HG03039 (cell line): ENCODE results near the gene MTCH2.
"Not testable (repeated sequence)": the region's sequence is repeated elsewhere in the genome, so short reads cannot be mapped to it uniquely, and the experiment has no call there.

Source experiments
- ATAC-seq: cut with Tn5 transposase; IDR thresholded peaks from one replicate; pipeline ENCODE4 v1.9.1; 2021; ENCODE audit warnings: mild to moderate bottlenecking, moderate library complexity; ENCODE audit not compliant: unreplicated experiment

Gene MTCH2

DNA sequence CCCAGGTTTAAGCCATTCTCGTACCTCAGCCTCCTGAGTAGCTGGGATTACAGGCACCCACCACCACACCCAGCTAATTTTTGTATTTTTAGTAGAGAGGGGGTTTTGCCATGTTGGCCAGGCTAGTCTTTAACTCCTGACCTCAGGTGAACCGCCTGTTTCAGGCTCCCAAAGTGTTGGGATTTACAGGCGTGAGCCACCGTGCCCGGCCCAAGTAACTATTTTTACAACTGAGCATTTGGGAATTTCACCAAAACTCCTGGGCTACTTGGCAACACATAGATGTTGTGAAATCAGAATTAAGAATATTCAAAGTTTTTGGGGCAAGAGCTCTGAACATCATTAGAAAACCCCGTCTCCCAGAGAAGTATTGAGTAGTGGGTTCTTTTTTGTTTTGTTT lies 1.9 kb downstream of the MTCH2 start:
- not testable (repeated sequence) for ATAC-seq

DNA sequence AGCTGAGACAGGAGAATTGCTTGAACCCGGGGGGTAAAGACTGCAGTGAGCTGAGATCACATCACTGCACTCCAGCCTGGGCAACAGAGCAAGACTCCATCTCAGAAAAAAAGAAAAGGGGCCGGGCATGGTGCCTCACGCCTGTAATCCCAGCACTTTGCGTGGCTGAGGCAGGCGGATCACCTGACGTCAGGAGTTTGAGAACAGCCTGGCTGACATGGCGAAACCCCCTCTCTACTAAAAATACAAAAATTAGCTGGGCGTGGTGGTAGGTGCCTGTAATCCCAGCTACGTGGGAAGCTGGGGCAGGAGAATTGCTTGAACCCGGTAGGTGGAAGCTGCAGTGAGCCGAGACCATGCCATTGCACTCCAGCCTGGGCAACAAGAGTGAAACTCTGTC lies 6.0 kb downstream of the MTCH2 start:
- ATAC-seq, result not testable (repeated sequence)

DNA sequence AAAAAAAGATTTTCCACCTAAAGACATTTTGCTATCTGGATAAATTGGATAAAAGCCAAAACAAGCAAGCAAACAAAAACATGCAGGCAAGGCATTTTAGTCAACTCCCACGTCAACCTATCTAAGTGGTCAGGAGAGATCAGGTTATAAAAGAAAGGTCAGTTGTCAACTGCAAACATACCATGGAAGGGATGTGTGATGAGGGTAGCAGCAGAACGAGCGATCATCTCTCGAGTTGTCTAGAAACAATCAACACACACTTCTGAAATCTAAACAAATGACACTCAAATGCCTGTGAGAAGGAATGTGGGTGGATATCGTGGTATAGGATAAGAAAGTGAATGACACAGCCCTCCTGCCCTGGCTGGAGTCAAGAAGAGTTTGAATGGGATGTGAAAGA lies 10.9 kb downstream of the MTCH2 start:
- no peak for ATAC-seq

DNA sequence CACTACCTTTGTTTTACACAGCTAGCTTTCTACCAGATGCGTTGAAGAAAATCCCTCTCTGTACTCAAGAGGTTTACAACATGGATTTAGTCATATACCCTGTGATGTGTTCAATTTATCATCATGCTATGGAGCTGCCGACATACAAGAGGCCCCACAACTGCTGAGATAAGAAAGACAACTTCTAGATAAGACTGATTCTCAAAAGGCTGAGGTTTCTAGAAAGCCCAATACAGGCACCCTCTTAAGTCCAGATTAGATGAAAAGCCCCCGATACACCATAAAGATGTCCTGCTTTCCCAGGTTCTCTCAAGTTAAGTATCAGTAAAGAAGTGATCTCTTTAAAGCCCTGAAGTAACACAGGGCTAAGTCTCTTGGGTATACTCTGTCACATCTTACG lies 14.3 kb downstream of the MTCH2 start:
- ATAC-seq, result no peak

DNA sequence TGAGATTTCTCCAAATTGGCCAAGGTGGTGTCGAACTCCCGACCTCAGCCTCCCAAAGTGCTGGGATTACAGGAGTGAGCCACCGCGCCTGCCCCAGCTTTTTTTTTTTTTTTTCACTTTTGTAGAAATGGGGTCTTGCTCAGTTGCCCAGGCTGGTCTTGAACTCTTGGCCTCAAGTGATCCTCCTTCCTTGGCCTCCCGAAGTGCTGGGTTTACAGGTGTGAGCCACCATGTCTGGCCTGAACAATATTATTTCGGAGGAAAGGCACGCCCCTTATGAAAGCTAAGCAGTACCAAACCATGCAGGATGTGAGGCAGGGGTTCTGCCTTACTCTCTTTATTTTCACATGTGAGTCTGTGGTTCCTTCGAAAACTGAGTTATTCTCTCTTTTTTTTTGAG lies 16.1 kb downstream of the MTCH2 start:
- ATAC-seq, result no peak

DNA sequence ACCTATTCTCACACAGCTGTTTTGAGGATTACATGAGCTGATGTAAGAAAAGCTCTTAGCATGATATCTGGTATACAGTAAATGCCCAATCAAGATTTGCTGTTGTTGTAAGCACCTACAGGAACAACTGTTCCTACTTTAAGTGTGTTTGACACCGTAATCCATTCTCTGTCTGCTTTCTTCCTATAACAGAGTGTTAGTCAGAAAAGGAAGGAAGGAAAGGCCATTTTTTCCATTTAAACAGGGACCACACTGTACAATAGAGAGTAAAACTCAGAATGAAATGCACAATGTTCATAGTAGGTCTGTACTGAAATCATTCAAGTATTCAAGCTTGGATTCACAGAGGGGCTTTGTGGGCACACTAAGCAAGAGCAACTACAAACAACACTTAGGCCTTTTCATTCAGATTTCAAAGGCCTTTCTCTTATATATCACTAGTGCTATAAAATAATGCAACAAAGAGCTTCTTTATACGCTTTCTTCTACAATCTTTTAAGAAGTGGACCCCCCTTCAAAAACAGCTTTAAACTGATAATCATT lies 21.5 kb downstream of the MTCH2 start:
- no peak for ATAC-seq

DNA sequence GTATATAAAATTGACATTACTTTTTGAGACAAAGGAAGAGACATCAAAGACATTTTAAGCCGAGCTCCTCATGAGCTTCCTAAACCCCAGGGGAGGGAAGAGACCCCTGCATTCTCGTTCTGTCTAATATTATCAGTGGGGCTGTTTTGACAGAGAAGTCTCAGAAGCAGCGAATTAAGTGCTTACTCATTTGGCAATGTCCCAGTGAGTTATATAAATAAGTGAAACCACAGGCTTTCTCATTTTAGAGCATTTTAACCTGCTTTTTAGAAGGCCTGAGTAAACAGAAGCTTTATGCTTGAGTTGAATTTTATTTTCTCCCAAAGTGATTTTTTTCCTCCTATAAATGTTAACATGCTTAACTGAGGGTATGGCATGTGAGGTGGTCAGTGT lies 24.9 kb downstream of the MTCH2 start:
- no peak for ATAC-seq

DNA sequence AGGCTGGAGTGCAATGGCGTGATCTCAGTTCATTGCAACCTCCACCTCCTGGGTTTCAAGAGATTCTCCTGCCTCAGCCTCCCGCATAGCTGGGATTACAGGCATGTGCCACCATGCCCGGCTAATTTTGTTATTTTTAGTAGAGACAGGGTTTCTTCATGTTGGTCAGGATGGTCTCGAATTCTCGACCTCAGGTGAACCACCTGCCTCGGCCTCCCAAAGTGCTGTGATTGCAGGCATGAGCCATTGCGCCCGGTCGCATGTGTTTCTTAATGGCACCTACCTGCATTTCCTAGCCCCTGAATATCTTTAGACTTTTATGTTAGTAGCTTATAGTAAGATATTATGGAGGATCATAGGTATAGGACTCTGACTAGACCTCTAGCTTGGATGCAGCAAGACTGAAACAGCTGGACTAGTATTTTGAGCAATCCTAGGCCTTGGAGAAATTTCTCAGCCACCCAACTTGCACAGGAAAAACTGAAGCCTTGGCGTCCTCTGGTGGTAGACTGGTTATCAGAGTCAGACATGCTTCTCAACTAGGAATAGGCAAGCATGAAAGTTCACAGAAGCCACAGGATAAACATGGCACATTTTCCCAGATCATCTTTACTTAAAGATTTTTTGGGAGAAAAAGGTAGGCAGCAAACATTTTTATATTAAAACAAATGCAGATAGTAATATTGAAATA lies 25.5 kb downstream of the MTCH2 start:
- ATAC-seq, result no peak

DNA sequence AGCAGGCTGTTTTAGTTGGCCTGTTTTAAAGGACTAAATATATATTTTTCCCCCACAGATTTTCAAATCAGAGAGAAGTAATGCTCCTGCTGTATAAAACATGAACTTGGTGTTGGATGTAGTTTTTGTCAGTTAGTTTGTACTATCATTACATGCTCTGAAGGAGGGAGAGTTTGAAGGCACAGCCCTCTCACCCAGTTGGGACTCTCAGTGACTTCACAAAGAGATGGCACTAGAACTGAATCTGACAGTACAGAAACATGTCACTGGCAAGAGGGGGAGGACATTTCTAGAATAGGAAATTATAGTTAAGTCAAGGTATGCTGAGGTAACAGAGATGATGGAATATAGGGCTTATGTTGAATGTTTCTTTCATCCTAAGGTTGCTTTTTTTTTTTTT lies 27.1 kb downstream of the MTCH2 start:
- ATAC-seq, result no peak

DNA sequence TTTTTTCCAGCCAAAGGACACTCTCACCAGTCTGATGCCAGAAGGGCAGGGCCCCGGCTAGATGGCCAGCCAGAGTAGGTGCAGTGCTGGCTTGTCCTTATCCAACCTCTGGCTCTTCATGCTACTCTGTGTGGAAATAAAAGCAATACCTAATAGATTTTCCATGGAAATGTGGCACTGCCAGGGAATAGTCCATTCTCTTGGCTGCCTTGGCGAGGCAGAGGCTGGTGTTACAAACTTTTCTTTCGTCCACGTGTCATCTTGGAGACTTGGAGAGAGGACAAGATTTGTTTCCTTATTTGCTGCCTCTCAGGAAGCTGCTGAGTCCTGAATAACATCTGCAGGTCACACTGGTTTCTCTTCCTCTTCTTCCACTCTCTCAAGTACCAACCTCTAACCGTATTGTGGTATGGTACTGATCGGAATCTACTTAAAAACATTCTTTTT lies 31.0 kb downstream of the MTCH2 start:
- peak; percentile 61 for ATAC-seq

DNA sequence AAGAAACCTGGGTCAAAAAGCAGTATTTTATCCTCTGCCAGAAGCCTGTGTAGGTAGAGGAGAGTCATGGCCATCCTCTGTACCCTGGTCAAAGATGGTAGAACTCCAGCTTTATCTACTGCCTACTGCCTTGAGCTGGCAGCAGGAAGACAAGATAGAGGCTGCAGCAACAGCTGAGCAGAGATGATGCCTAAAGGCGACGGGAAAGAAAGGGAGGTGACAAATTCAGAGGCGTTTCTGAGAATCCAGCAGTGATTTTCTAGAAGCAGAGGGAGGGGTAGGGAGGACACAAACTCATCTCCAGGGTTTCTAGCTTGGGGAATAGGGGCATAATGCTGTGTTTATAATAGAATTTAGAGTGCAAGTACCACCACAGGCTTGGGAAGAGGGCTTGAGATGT lies 32.7 kb downstream of the MTCH2 start:
- ATAC-seq, result no peak

DNA sequence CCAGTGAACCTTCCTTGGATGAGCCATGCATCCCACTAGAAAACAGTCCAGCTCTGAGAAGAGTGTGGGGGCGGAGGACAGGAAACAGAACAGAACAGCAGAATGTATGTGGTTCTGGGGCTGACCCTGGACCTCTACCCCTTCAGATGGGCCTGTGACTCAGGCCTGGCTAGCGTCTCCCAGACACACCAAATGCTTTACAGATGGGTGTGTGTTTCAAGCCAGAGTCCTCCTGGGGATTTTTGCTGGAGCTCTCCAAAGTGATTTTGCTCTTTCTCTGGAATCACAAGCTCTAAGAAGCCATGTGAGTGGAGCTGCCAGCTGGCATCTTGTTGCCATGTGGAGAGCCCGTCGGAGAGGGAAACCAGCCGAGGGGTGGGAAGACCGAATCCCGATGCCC lies 35.0 kb downstream of the MTCH2 start:
- no peak for ATAC-seq

DNA sequence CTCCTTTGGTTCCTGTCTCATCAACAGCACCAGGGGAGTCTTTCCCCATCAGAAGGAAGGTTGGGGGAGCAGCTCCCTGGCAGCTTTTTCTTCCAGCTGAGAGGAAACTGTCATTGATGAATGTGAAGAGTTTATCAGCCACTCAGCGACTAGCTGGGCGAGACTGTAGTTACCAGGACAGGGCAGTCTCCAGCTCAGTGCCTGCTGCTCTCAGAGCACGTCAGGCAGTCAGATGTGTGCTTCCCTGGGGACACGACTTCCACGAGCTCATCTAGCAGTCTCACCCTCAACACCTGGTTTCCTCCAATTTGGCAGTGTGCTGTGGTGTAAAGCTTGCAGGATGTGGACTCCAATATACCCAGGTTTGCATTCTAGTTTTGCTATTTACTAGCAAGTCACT lies 35.6 kb downstream of the MTCH2 start:
- no peak for ATAC-seq

DNA sequence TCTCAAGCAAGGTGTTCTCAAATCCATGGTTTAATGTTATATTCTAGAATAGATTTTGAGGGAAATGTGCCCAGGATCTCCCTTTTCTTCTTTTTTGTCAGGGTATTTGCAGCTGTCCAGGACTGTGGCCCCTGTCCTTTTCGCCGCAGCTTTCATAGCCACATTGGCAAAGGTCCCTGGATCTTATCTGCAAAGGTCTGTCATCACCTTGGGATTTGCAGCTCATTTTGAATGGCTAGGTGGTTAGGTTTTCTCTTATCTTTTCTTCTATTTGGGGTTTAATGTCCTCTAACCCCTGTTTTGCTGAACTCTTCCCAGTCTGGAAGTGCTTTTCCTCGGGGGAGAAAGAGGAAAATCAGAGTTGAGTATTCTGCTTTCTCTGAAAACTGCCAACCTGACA lies 36.4 kb downstream of the MTCH2 start:
- no peak for ATAC-seq

DNA sequence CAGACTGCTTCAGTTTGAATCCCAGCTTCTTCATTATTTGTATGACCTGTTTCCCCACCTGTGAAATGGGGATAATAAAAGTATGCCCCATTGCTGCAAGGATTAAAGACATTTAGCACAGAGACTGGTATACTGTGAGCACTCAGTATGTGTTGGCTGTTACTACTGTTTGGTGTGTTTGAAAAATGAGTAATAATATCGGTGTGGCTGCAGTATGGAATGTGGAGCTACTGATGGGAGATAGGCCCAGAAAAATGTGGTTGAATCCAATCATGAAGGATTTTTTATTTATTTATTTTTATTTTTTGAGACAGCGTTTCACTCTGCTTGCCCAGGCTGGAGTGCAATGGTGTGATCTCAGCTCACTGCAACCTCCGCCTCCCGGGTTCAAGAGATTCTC lies 39.1 kb downstream of the MTCH2 start:
- ATAC-seq, result no peak

DNA sequence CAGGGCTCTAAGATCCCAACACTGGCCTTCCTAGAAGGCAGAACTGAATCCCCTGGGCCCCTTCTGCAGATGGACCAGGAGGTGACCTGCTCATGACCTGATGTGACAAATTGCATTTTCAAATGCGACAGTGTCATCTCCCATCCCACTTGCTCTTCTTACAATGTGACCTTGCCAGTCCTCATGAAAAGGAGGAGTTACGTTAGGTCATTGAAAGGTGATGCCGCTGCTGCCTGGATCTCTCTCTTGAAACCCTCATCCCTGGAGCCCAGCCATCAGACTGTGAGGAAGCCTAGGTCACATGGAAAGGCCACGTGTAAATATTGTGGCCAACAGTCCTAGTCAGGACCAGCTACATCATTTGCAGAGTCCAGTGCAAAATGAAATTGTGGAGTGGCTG lies 42.5 kb downstream of the MTCH2 start:
- no peak for ATAC-seq

DNA sequence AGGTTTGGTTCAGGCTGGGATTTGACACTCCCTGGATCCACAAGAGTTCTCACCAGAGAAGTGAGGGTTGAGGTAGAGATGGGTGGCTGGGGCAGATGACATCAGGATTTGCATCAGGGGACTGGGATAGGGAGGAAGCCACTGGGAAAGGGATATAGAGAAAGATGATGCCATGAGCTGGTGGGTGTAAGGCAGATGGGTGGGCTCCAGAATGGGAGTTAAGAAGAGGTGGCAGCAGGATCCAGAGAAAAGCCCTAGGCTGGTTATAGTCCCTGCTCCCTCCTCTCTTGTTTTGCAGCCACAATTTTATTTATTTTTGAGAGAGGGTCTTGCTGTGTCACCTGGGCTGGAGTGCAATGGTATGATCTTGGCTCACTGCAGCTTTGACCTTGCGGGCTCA lies 46.4 kb downstream of the MTCH2 start:
- ATAC-seq, result no peak

DNA sequence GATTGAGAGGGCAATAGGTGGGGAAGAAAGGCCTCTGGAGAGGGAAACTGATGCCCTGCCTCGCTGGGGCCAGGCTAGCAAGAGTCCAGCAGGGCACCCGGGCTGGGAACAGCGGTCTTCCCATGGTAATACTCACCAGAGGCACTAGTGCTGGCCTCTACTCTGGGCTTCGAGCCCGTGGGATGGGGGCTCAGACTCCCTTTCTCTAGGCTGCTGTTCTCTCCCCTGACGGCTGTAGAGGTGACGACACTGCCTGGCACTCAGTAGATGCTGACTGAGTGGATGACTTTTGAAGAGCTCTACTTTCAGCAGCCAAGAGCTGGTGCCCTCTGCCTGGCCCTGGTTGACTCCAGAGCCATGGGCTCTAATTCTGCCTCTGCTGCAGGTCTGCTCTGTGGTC lies 47.3 kb downstream of the MTCH2 start:
- ATAC-seq, result no peak

DNA sequence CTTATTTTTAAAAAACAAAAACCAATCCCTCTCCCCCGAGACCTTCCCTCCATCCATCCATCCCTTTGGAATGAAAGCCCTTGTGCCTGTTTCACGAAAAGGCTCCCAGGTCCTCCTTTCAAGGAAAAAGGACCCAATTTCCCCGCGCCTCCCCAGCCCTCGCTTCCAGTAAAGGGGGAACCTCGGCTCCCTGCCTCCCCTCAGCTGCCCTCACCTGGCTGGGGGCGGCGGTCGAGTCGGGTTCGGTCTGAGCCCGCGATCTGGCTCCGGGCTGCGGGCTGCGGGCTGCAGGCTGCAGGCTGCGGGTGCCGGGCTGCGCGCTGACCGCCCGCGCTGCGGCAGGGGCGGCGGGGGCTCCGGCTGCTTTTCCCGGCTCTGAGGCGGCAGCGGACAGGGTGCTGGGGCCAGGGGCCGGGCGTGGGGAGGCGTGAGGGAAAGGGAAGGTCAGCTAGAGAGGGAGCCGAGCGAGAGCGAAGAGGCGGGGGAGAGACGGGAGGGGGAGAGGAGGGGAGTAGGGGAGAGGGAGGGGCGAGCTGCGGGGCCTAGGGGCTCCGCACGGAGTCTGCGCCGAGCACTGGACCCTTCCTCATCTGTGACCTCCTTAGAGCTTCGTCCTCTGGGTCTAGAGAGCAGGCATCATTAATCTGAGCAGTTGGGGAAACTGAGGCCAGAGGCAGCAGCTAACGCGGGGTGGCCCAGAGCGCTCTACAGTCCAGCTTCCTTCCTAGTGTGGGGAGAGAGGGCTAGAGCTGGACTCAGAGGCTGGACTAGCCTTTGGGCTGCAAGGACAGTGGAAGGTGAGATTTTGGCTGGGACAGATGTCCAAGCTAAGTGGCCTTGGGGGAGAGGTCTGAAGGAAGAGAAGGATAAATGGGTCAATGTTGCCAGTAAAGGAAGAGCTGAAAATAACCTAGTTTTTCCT lies 48.2 kb downstream of the MTCH2 start, which contains the start of gene C1QTNF4:
C1QTNF4 (minus strand) TSS at position 478 of the 922 bp plus-strand sequence. CDS start 3,601 bp downstream, outside the sequence.
- no peak for ATAC-seq

DNA sequence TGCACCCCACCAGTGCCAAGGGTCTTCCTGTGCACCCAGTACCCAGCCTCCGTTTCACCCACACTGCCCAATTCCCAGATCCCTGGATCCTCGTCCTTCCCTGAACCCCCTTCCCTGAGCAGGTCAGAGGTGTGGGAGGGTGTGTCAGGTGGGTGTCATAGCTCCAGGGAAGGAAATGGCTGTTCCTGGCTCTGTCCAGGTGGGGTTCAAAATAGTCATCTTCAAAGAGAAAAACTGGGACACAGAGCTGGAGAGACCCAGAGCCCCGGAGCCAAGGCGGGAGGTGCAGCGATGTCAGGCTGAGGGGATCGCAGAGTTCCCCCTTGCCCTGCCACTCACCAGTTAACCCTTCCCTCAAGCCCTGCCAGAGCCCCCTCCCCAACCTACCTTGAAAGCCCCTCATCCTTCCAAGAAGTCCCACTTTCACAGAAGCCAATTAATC lies 48.8 kb downstream of the MTCH2 start:
- no peak for ATAC-seq

DNA sequence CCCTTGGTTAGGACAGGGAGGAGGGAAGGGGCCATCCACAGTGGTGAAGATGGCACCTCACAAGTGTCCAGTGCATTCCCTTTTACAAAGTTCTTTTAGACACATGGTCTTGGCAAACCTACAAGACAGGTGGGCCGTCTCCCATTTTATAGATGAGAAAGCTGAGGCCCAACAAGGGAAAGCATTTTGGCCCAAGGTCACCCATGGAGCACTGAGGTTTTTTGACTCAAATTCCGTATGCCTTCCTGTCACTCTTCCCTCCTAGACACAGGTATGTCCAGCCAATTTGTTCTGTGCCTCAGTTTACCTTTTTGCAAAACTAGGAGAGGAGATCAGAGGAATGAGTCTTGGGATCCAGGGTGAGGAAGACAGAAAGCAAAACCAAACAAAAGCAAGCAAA lies 49.4 kb downstream of the MTCH2 start:
- ATAC-seq, result no peak

DNA sequence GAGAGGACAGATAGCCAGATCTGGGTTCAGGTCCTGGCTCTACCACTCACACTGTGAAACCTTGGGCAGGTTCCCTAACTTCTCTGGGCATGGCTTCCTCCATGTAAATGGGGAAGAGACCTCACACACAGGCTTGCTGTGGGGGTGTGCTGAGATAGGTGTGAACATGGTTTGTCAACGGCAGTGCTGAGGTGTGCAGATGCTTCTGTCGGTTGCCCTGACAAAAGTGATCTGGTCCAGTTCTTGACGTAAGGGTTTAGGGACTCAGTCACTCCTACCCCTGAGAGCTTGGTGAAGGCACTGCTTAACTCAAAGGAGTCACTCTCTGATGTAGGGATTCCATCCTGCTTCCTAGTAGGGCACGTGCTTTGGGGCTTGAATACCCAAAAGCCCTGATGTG lies 50.1 kb downstream of the MTCH2 start:
- ATAC-seq, result no peak
